ENCODE measurements around the gene ADGRD1. TPM values are rescaled to one million over a fixed set of nuclear protein-coding genes. Genes with fewer than 3 reads are reported as not detected.

ADGRD1 gene
- total RNA-seq, 1 donor from 2014 or later = 0.47 TPM

DNA sequence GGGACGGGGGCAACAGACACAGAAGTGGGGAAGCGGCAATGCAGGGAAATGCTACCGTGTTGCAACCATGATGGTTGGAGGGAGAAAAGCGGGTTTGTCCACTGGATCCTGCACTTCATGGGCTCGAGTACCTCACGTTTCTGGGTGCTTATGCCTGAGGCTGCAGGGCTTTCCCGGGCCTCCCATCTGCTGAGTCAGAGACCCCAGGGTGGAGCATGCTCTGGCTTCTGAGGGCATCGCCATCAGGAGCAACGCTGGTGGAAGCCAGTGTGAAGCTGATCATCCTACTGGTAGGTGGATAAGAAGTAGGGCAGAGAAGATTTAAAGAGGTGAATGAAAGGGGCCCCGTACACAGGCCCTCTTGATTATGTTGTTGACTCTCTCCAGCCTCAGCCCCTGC lies 5.0 kb upstream of the ADGRD1 start:
- H3K27me3 Mint-ChIP-seq = peaks cover 22% of the 10 kb centered on the region
- DNase-seq (no peak), ATAC-seq (ENCODE audit: low read depth) (no peak)
- intact Hi-C loops (cut with micrococcal nuclease) = no loop called here
- ChIA-PET POLR2A (no interaction called here), CTCF (no interaction called here)
- H3K4me1 Mint-ChIP-seq = peaks cover 6% of the 10 kb centered on the region
- H3K27ac Mint-ChIP-seq = no peak overlapping the region
- H3K4me3 Mint-ChIP-seq = no peak overlapping the region
- peaks cover 2% of the 10 kb centered on the region for H3K36me3 Mint-ChIP-seq (ENCODE audit: low read depth)
- peaks cover 20% of the 10 kb centered on the region for H3K9me3 Mint-ChIP-seq
- TF ChIP-seq, protein P1, sequence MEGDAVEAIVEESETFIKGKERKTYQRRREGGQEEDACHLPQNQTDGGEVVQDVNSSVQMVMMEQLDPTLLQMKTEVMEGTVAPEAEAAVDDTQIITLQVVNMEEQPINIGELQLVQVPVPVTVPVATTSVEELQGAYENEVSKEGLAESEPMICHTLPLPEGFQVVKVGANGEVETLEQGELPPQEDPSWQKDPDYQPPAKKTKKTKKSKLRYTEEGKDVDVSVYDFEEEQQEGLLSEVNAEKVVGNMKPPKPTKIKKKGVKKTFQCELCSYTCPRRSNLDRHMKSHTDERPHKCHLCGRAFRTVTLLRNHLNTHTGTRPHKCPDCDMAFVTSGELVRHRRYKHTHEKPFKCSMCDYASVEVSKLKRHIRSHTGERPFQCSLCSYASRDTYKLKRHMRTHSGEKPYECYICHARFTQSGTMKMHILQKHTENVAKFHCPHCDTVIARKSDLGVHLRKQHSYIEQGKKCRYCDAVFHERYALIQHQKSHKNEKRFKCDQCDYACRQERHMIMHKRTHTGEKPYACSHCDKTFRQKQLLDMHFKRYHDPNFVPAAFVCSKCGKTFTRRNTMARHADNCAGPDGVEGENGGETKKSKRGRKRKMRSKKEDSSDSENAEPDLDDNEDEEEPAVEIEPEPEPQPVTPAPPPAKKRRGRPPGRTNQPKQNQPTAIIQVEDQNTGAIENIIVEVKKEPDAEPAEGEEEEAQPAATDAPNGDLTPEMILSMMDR (IDR thresholded peaks at IDR 0.05) = no peak

DNA sequence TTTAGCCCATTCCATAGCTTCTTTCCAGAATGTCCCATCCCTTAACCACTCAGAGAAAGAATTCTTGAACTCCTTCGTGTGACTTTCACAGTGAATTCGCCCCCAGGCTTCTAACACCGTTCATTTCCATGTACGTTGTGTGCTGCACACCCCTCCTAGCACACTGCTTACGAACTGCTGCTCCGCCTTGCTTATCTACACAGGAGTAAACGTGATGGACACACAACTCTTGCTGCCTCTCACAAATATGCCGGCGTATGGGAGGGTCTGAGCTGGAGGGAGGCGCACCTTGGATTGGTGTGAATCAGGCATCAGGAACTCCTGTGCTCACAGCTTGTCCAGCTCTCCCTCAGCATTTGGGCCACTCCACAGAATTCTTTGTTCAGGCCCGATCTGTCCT lies 3.9 kb upstream of the ADGRD1 start:
- intact Hi-C loops (cut with micrococcal nuclease) = no loop called here
- ChIA-PET CTCF (no interaction called here), POLR2A (no interaction called here)
- peaks cover 13% of the 10 kb centered on the region for H3K9me3 Mint-ChIP-seq
- ATAC-seq (ENCODE audit: low read depth) (no peak), DNase-seq (no peak)
- no peak overlapping the region for H3K27ac Mint-ChIP-seq
- H3K4me1 Mint-ChIP-seq = peaks cover 14% of the 10 kb centered on the region
- TF ChIP-seq, protein P1 (IDR thresholded peaks at IDR 0.05) = no peak
- peaks cover 23% of the 10 kb centered on the region for H3K27me3 Mint-ChIP-seq
- H3K36me3 Mint-ChIP-seq (ENCODE audit: low read depth) = peaks cover 2% of the 10 kb centered on the region
- H3K4me3 Mint-ChIP-seq = no peak overlapping the region

DNA sequence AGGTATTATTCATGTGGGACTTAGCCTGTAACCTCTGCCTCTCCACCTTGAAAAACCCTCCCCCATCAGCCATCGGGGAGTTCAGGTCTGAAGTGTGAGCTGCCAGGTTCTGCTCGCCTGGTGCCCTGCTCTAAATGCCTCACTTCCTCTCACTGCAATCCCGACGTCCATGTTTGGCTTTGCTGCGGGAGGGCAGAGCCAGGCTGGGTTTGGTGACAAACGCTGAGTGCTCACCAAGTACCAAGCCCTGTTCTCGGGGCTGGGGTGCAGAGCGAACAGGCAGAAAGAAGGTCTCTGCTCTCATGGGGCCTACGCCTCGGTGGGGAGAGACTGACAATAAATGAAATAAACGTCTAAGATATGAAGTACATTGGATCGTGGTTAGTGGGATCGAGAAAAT lies 2.1 kb upstream of the ADGRD1 start:
- ChIA-PET CTCF (no interaction called here), POLR2A (interaction anchor here (0.6 kb wide), 1 partner anchor 1708 kb away, joined by 3 read pairs; no protein-coding TSS in a partner anchor)
- Mint-ChIP-seq H3K9me3 (no peaks in the 10 kb centered on the region), H3K27ac (no peak overlapping the region), H3K36me3 (ENCODE audit: low read depth) (no peaks in the 10 kb centered on the region), H3K4me1 (peaks cover 15% of the 10 kb centered on the region), H3K4me3 (no peak overlapping the region), H3K27me3 (peaks cover 15% of the 10 kb centered on the region)
- ATAC-seq (ENCODE audit: low read depth) (no peak), DNase-seq (no peak)
- TF ChIP-seq, protein P1 (IDR thresholded peaks at IDR 0.05) = no peak
- intact Hi-C loops (cut with micrococcal nuclease) = no loop called here

DNA sequence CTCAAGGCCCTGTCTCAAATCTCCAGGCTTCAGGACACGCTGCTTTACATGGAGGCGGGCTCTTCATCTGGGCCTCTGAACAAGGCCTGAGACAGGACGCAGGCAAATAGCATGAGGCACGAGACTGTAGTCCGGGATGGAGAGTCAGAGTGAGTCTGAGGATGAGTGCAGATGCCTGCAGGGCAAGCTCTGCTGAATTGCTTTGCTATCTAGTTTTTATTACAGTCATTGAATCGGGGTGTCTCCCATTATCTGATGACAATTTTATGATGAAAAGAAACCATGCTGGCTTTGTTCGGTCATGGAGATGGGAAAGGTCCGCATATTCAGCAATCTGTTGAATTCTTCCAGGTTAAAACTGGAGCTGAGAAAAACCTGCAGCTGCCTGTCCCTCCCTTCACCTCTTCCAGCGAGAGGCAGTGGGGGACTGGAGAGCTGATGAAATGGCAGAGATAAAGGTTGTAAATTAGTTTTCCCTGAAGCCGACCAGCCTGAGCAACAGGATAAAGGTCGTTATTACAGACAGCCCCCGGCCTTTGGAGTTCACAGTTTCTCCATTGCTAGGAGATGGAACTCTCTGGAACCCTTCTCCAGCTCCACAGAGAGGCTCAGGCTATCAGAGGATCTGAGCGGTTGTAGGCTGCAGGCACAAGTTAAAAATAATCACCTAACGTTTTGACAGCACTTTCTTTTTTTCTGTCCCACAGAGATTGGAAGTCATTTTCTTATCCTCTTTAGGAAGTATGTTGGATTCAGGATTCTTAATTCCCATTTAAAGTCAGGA lies 1.3 kb upstream of the ADGRD1 start:
- ChIA-PET CTCF (no interaction called here), POLR2A (no interaction called here)
- Mint-ChIP-seq H3K27me3 (peaks cover 15% of the 10 kb centered on the region), H3K36me3 (ENCODE audit: low read depth) (no peaks in the 10 kb centered on the region), H3K9me3 (no peaks in the 10 kb centered on the region), H3K4me1 (peaks cover 15% of the 10 kb centered on the region), H3K4me3 (no peak overlapping the region), H3K27ac (no peak overlapping the region)
- ATAC-seq (ENCODE audit: low read depth) (no peak), DNase-seq (no peak)
- intact Hi-C loops (cut with micrococcal nuclease) = no loop called here
- TF ChIP-seq, protein P1 (IDR thresholded peaks at IDR 0.05) = no peak

DNA sequence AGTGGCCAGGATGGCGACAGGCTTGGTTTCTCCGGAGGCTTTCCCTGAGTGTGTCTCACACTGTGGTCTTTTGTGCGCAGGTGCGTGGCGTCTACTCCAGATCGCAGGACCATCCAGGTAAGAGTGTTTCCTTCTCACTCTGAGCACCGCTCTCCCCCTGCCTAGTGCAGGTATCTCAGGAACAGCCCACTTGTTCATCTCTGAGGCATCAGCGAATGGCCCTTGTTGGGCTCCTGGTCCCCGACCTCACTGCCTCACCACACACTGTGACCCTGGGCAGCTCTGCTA lies 781 bp downstream of the ADGRD1 start:
- DNase-seq = no peak
- TF ChIP-seq, protein P1 (IDR thresholded peaks at IDR 0.05) = no peak
- ATAC-seq (ENCODE audit: low read depth) = no peak
- H3K36me3 Mint-ChIP-seq (ENCODE audit: low read depth) = no peaks in the 10 kb centered on the region
- POLR2A ChIA-PET = interaction anchor here (0.6 kb wide), 1 partner anchor 154 kb away, joined by 4 read pairs; no protein-coding TSS in a partner anchor
- no peaks in the 10 kb centered on the region for H3K9me3 Mint-ChIP-seq
- H3K4me3 Mint-ChIP-seq = no peak overlapping the region
- peaks cover 15% of the 10 kb centered on the region for H3K4me1 Mint-ChIP-seq
- CTCF ChIA-PET = no interaction called here
- intact Hi-C loops (cut with micrococcal nuclease) = no loop called here
- H3K27ac Mint-ChIP-seq = no peak overlapping the region
- H3K27me3 Mint-ChIP-seq = peaks cover 17% of the 10 kb centered on the region

Data from activated B cell treated with CpG ODN at 0.5 μM for 24 hours (primary cell).